C4-2B (cell line): ENCODE results near the gene ZFAND2B.

Experiments used
- CTCF ChIP-seq: fragments of 450-650 bp; conservative IDR thresholded peaks from 2 replicates; pipeline ENCODE4 v1.5.1; 2017; ENCODE audit warnings: mild to moderate bottlenecking
- ZFX ChIP-seq: fragments of 450-650 bp; IDR thresholded peaks from 2 replicates; pipeline ENCODE4 v1.6.1; 2017

- TF ChIP-seq CTCF (no peak), ZFX (no peak)
Measured at GRCh38 chr2:219168932-219169331, 37.6 kb upstream of the ZFAND2B start.
